ENCODE data around the gene LRRC8A. TPM values are rescaled to one million over a fixed set of nuclear protein-coding genes. Genes with fewer than 3 reads are reported as not detected.

LRRC8A gene
- total and polyA plus RNA-seq, 2 of the 8 experiments (the other 6 are each of a cell fraction or from before 2014, with no cell fraction given), result 103 to 111 TPM

DNA sequence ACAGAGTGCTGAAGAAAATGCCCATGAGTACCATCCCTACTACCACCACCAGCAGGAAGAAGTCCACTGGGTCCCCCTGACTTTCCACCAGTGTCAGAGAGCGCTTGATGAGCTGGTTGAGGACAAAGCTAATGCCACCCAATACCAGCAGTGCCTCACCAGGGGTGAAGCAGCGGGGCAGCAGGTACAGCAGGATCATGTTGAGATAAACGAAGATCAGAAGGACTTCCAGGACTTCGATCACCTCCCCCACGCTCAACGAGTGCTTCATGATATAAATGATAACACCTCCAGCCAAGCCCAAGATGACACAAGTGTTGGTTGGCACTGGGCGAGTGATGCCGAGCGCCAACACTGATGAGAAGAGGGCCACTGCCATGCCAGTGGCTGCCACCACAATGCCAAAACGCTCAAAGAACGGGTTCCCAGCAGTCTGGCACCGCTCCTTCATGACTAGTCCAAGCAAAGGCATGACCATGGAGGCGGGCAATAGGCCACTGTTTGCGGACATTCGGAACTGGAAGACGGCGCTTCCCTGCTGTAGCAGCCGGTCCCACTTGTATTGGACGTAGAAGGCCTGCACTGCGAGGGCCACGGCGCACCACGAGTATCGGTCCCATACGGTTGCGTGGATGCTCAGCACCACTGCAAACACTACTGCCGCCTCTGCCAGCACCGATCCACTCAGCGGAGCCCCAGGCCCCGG lies 64.8 kb downstream of the LRRC8A start (continued):
- TF ChIP-seq CTBP2 (IDR thresholded peaks at IDR 0.05; ENCODE audit: borderline replicate concordance, insufficient read depth, insufficient read length, low read length) (no peak), SP2 (IDR thresholded peaks at IDR 0.05; ENCODE audit: low read length) (no peak), POU5F1 (IDR thresholded peaks at IDR 0.05; ENCODE audit: low read depth, low read length) (no peak), KDM1A (IDR thresholded peaks at IDR 0.05; ENCODE audit: borderline replicate concordance, low read length) (no peak), CEBPB (IDR thresholded peaks at IDR 0.05; ENCODE audit: low read depth, low read length) (no peak), CBX8 (IDR thresholded peaks at IDR 0.05; ENCODE audit: borderline replicate concordance, low read depth, low read length) (no peak)
